Ishikawa (cell line): Measurements from ENCODE around the gene YTHDF1.

Experiments used
- CREB1 ChIP-seq: IDR thresholded peaks from 2 replicates; pipeline ENCODE4 v1.6.1; 2012; ENCODE audit warnings: low read depth
- MAX ChIP-seq: IDR thresholded peaks from 2 replicates; pipeline ENCODE4 v1.6.1; 2012
- TCF12 ChIP-seq: IDR thresholded peaks from 2 replicates; pipeline ENCODE4 v1.6.1; 2012; ENCODE audit warnings: low read depth
- YY1 ChIP-seq: IDR thresholded peaks from 2 replicates; pipeline ENCODE4 v1.6.1; 2012; ENCODE audit warnings: low read depth

- TF ChIP-seq TCF12 (no peak), CREB1 (no peak), MAX (no peak), YY1 (no peak)
These were observed 63.3 kb downstream of the YTHDF1 start for GRCh38 chr20:63152322-63153253.
